HepG2 (cell line): ENCODE data around the gene PRRT1. TPM values are rescaled to one million over a fixed set of nuclear protein-coding genes. Genes with fewer than 3 reads are reported as not detected.

ENCODE experiments used
- DRAP1 ChIP-seq: IDR thresholded peaks from 2 replicates; pipeline ENCODE4 v1.6.1; 2016; ENCODE audit warnings: missing genetic modification reagents, missing compliant biosample characterization
- E2F5 ChIP-seq: sonication (generic); formaldehyde crosslinking; conservative IDR thresholded peaks from 2 replicates; pipeline ENCODE4 v1.4.0; 2020; ENCODE audit warnings: missing genetic modification reagents
- ELF1 ChIP-seq: sonication (generic); formaldehyde crosslinking; IDR thresholded peaks from 2 replicates; pipeline ENCODE4 v1.4.0; 2020; ENCODE audit warnings: missing genetic modification reagents
- HNF1A ChIP-seq, 2 experiments: sonication (generic) in 1 of 2; formaldehyde crosslinking in 1 of 2; IDR thresholded peaks; 2 replicates each; pipeline versions ENCODE4 v1.4.0 to v1.6.1; 2016 to 2020; ENCODE audit warnings: borderline replicate concordance in 1 of 2, low read depth in 1 of 2, mild to moderate bottlenecking in 1 of 2, missing genetic modification reagents in 1 of 2
- MAFF ChIP-seq: IDR thresholded peaks from 2 replicates; pipeline ENCODE4 v1.6.1; 2011; ENCODE audit warnings: low read depth, low read length, improper control_type of control experiment
- MTF1 ChIP-seq: sonication (generic); formaldehyde crosslinking; IDR thresholded peaks from 2 replicates; pipeline ENCODE4 v1.5.0; 2020; ENCODE audit warnings: missing genetic modification reagents
- RBFOX2 ChIP-seq: fragments of 200-400 bp; formaldehyde crosslinking; IDR thresholded peaks from 2 replicates; pipeline ENCODE4 v1.6.1; 2017; ENCODE audit warnings: low read depth, mild to moderate bottlenecking, low read length
- STAT6 ChIP-seq: sonication (generic); formaldehyde crosslinking; IDR thresholded peaks from 2 replicates; pipeline ENCODE4 v1.4.0; 2020; ENCODE audit warnings: missing genetic modification reagents, mild to moderate bottlenecking, borderline replicate concordance
- TBX2 ChIP-seq: sonication (generic); formaldehyde crosslinking; IDR thresholded peaks from 2 replicates; pipeline ENCODE4 v1.5.0; 2020; ENCODE audit warnings: missing genetic modification reagents, mild to moderate bottlenecking, borderline replicate concordance
- ZNF20 ChIP-seq: sonication (generic); formaldehyde crosslinking; IDR thresholded peaks from 2 replicates; pipeline ENCODE4 v1.4.0; 2020; ENCODE audit warnings: mild to moderate bottlenecking, moderate library complexity, missing genetic modification reagents
- ZNF513 ChIP-seq: sonication (generic); formaldehyde crosslinking; conservative IDR thresholded peaks from 2 replicates; pipeline ENCODE4 v1.5.0; 2020; ENCODE audit warnings: missing genetic modification reagents
- ZNF670 ChIP-seq: sonication (generic); formaldehyde crosslinking; IDR thresholded peaks from 2 replicates; pipeline ENCODE4 v1.8.0; 2022; ENCODE audit warnings: mild to moderate bottlenecking, missing genetic modification reagents, borderline replicate concordance
- ZNF747 ChIP-seq: sonication (generic); formaldehyde crosslinking; IDR thresholded peaks from 2 replicates; pipeline ENCODE4 v1.8.1; 2023; ENCODE audit warnings: missing genetic modification reagents, mild to moderate bottlenecking, borderline replicate concordance
- ZNF781 ChIP-seq: sonication (generic); formaldehyde crosslinking; IDR thresholded peaks from 2 replicates; pipeline ENCODE4 v1.5.1; 2020; ENCODE audit warnings: borderline replicate concordance, mild to moderate bottlenecking, missing genetic modification reagents; ENCODE audit errors: not compliant biosample characterization
- polyA plus RNA-seq, 8 experiments: library from polyadenylated mRNA; depleted of rRNA in 3 of 8; stranded (reverse) in 7 of 8; unstranded in 1 of 8; fragments of >200 nt; fragmentation: Illumina TruSeq in 4 of 8; extraction: Trizol in 4 of 8; gene quantifications; 2 replicates each; pipeline versions ENCODE4 v1.2.1 to v1.2.3, GENCODE V29; 2011 to 2016; ENCODE audit warnings: low read depth in 4 of 8, missing spikeins in 1 of 8, mixed read lengths in 1 of 8; ENCODE audit not compliant: insufficient read depth in 1 of 8
- total RNA-seq, 5 experiments: library from RNA; depleted of rRNA; stranded (reverse); fragments of >200 nt; fragmentation: Illumina TruSeq; extraction: Trizol; gene quantifications; 2 replicates each; pipeline ENCODE4 v1.2.3, GENCODE V29; 2016; ENCODE audit warnings: low read depth in 1 of 5

Gene PRRT1
- total and polyA plus RNA-seq, 2 of the 13 experiments (the other 11 are each of a cell fraction or from before 2014, with no cell fraction given), result 0.64 to 1.4 TPM

GRCh38 chr6:32153564-32154513, 2.1 kb upstream of the PRRT1 start, which contains the start of gene PPT2 (continued):
- peak; percentile 64; the same call in 1 of the 2 replicates for TF ChIP-seq HNF1A (IDR thresholded peaks at IDR 0.05; ENCODE audit: low read depth)
- peak; percentile 76 for TF ChIP-seq HNF1A (CRISPR knock-in tag; IDR thresholded peaks at IDR 0.05; ENCODE audit: borderline replicate concordance)
- TF ChIP-seq RBFOX2, result peak; percentile 63
- peak; percentile 87; the same call in 1 of the 2 replicates for TF ChIP-seq ZNF670
- no peak for TF ChIP-seq ZNF781 (CRISPR knock-in tag)
- peak; percentile 68; the same call in 1 of the 2 replicates for TF ChIP-seq ZNF747 (CRISPR knock-in tag)
- peak; percentile 67; the same call in 1 of the 2 replicates for TF ChIP-seq ZNF20 (CRISPR knock-in tag)
- peak; percentile 72 for TF ChIP-seq ELF1 (CRISPR knock-in tag)
- no peak for TF ChIP-seq ZNF513
- TF ChIP-seq E2F5 (CRISPR knock-in tag), result no peak
- TF ChIP-seq TBX2 (CRISPR knock-in tag), result peak; percentile 68; the same call in 1 of the 2 replicates
- 0 out of 2 replicates have a peak, but pooled peaks have one; percentile 31 for TF ChIP-seq MAFF
- TF ChIP-seq STAT6, result peak; percentile 73; the same call in 1 of the 2 replicates
- peak; percentile 69; the same call in 1 of the 2 replicates for TF ChIP-seq DRAP1
- TF ChIP-seq MTF1, result peak; percentile 83; the same call in 1 of the 2 replicates
